ENCODE measurements around the gene NPAS2.

Gene NPAS2

GRCh38 chr2:100969998-100970397, 150.1 kb downstream of the NPAS2 start:
- no peak for DNase-seq (ENCODE audit: low spot score)

DNA sequence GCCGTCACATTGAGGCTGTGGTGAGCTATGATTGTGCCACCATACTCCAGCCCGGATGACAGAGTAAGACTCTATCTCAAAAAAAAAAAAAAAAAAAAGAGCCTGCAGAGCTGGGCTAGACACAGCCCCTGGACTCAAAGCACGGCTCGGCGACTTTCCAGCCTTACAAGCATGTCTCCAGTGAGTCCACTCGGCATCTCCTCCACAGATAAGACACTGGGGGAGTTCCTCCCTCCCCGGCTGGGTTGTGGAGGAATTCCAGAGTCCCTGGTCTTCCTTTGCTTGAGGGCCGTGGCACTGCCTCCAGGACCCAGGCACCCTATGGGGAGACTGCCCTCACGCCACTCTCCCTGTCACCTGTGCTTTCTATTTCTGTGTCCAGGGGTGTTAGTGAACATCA, 151.3 kb downstream of the NPAS2 start:
- DNase-seq (ENCODE audit: low spot score): no peak

DNA sequence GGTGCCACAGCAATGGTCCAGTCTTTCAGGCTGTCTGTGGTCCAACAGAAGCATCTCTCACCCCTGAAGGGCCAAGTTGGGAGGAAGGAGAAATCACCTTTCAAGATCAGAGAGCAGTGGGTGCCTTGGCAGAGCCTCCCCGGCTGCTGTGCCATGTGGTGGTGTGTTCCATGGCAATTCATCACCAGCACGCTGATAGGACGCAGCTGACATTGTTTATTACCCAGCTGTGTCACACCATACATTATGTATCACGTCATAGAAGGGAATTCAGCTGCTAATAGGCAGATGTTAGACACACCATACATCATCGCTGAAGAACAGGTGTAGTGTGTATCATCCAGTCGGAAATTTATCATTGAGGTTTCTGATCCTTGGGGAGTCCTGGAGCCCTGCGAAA, 152.5 kb downstream of the NPAS2 start:
- no peak for DNase-seq (ENCODE audit: low spot score)

DNA sequence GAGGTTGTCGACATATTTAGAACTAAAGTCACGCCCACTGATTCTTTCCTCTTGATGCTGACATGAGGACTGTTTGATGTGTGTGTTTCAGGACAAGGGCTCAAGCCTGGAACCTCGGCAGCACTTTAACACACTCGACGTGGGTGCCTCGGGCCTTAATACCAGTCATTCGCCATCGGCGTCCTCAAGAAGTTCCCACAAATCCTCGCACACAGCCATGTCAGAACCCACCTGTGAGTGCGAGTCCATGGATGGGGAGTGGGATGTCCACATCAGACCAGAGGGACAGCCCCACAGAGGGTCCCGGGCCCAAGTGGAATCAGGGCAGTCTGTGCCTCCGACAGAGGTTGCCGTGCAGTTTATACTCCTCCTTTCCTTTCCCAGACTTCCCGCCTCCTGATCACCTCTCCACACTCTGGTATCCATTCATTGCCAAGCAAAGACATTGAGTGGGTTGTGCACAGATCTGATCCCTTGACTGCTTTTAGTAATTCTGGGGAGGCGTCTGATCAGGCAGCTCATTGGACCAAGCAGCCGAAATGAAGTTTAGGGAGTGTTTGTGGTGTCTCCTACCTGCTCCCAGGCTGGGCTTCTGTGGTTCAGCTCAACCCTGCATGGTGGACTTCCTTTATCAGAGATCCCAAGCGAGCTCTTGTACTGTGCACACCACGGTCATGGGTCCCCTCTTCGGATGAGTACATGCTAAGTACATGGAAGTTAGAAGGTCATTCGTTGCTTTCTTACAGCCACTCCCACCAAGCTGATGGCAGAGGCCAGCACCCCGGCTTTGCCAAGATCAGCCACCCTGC, 155.0 kb downstream of the NPAS2 start:
- DNase-seq (ENCODE audit: low spot score): no peak

DNA sequence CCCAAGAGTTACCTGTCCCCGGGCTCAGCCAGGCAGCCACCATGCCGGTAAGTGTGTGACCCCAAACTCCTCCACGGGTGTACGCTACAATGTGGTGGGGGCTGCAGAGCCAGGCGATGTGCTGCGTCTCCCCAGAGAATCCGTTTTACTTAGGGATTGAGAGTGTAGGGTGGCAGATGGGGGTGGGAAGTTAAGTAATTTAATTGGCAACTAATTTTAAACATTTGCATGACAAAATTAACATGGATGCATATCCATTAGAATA, 155.5 kb downstream of the NPAS2 start:
- no peak for DNase-seq (ENCODE audit: low spot score)

- no peak for DNase-seq (ENCODE audit: low spot score)
These were observed 156.1 kb downstream of the NPAS2 start for GRCh38 chr2:100976061-100976460.

DNA sequence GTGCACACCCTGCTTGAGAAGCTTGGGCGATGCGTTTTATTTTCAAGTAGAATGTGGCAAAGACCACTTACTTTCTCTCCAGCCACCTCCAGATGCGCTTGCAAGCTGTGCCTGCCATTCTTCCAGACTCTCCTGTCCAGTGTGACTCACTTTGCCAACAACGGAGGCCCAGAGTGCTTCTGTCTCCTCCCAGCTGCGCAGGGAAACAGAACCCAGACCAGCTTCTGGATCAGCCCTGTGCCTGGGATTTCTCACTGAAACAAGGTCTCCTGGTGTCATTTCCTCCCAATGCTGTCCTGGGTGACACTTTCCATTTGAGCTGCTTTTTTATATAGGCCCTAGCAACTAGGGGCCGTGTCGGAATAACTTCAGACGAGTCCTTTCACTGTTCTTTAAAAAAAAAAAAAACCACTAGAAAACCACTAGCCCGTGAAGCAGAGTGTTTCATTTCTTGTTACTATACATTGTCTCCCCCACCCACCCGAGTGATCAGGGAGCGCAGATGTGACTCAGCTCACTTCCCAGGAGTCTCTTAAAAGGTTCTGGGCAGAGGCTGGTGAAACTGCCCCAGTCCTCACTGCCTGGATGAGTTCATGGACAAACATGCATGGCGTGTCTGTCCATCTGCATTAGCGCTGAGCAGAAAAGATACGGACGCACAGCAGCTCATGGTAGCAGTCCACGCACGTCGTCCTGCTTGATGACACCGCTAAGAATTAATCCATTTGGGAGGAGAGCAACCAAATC, 156.9 kb downstream of the NPAS2 start:
- no peak for DNase-seq (ENCODE audit: low spot score)

GRCh38 chr2:100977511-100977910, 157.6 kb downstream of the NPAS2 start:
- DNase-seq (ENCODE audit: low spot score): no peak

DNA sequence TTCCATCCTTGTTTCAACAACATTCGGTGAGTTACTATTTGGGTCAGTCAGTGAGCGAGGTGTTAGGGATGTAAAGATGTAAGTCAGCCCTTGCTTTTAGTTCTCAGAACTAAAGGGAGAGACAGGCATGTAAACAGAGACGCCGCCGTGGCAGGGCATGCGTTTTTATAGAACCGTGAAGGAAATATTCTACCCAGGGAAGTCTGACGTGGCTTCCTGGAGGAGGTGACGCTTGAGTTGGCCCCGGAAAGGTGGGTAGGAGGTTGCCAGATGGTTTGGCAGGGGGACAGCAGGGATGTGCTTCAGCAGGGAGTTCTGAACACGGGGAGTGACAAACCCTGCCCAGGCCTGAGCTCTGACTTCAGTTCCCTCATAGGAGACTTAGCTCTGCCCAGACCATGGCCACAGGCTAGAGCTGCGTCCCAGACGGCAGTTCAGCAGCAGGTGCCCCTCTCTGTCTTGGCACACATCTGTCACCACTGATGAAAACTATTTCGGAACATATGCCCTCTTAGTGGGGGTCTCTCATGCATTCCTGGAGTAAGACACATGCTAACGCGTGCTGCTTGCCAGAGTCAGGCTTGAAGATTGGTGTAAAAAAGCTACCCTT, 158.7 kb downstream of the NPAS2 start:
- no peak for DNase-seq (ENCODE audit: low spot score)

DNA sequence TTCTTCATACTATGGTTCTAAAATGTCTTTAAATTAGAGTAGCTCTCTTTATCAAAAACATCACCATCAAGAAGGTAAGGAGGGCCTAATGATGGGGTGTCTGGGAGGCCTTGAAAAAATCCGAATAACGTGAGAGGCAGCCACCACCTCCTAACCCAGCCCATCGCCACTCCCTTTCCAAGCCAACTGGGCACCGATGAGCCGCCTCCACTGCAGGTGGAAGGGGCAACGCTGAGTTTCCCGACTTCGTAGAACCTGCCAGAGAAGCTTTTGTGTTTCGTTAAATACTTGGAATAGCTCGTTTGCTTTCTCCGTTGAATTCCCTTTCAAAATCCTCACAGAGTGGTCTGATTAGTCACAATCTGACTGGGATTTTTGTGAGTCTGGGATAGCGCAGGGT, 160.1 kb downstream of the NPAS2 start:
- DNase-seq (ENCODE audit: low spot score): no peak

- no peak for DNase-seq (ENCODE audit: low spot score)
These were observed 161.1 kb downstream of the NPAS2 start for GRCh38 chr2:100981011-100981410.

- no peak for DNase-seq (ENCODE audit: low spot score)
These were observed 162.5 kb downstream of the NPAS2 start for GRCh38 chr2:100982431-100982861.

DNA sequence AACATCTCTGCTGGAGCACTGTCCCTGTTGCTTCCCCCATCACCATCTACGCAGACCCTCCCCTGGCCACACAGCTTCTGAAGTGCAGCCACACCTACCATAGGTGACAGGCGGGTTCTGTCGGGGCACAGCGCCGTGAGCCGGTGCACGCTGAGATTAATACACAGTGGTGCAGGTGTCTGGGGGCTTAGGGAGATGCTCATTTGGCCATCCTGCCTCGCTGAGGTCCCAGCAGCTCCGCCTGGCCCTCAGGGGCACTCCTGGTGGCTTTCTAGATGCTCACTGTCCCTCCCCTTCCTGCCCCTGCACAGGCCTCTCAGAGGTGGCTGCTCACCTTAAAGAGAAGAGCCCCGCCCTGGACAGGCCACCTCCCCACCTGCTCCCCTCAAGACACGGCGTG, 163.3 kb downstream of the NPAS2 start:
- no peak for DNase-seq (ENCODE audit: low spot score)

DNA sequence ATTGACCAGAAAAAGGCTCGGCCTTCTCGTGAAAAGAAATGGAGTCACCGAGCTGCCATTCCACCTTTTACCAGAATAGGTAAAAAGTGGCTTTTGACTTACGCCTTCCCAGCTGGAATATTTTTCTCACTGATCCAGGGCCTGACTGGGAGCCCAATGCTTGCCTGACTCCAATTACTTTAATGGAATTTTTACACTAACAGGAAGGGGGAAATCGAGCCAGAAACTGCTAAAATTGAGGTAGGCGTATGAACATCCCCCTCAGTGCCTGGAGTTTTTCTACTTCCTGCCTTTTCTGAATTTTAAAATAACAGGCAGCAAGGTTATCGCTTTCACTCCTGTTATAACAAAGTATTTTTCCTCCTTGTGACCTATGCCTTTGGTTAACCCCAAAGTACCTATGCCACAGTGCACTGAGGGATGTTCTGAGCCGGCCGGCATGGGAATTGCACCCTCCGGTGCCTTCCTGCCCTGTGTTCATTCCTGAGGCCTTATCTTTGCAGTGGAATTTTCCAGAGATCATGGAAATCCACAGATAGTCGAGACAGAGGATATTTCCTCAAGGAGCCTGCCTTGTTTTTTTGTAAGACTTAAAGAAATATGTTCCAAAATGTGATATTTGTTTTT, 163.9 kb downstream of the NPAS2 start:
- no peak for DNase-seq (ENCODE audit: low spot score)

DNA sequence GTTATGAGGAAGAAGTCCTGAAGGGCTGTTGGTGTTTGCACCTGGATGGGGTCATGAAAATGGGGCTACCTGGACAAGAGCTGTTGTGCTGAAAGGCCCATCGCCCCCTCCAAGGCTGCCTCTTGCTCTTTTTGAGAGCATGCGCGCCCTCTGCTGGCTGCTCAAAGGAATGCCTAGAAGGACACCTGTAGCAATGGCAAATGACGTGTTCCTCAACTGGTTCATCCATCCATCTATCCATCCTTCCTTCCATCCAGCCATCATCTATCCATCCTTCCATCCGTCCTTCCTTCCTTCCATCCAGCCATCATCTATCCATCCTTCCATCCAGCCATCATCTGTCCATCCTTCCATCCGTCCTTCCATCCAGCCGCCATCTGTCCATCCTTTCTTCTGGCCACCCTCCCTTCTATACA, 165.0 kb downstream of the NPAS2 start:
- peak; percentile 86 for DNase-seq (ENCODE audit: low spot score)

DNA sequence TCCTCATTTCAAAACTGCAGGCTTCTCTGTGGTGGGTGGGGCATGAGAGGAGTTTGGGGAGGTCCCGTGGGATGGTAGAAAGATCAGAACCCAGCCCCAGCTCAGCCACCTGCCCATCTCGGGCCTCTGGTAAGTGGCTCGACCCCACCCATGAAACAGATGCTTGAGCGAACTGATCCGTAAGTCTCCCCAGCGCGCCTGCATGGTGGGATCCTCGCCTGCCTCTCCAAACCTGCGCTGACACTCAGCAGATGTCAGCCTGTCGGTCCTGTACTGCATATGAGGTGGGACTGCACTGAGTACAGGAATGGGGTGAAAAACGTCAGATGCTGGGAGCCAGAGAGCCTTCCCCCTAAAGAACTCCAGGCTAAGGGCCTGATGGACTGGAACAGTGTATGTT, 166.2 kb downstream of the NPAS2 start:
- DNase-seq (ENCODE audit: low spot score): no peak

GRCh38 chr2:100987536-100987935, 167.6 kb downstream of the NPAS2 start:
- no peak for DNase-seq (ENCODE audit: low spot score)

DNA sequence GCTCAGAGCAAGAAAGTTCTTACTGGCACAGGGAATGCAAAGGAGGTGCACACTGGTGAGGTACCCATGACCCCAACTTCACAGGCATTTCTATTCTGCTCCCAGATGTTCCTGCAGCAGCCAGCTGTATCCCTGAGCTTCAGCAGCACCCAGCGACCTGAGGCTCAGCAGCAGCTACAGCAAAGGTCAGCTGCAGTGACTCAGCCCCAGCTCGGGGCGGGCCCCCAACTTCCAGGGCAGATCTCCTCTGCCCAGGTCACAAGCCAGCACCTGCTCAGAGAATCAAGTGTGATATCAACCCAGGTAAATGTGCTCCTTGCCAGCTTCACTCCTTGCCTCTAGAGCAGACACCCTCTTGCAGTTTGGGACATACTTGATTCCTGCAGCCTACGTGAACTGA, 168.0 kb downstream of the NPAS2 start:
- no peak for DNase-seq (ENCODE audit: low spot score)

DNA sequence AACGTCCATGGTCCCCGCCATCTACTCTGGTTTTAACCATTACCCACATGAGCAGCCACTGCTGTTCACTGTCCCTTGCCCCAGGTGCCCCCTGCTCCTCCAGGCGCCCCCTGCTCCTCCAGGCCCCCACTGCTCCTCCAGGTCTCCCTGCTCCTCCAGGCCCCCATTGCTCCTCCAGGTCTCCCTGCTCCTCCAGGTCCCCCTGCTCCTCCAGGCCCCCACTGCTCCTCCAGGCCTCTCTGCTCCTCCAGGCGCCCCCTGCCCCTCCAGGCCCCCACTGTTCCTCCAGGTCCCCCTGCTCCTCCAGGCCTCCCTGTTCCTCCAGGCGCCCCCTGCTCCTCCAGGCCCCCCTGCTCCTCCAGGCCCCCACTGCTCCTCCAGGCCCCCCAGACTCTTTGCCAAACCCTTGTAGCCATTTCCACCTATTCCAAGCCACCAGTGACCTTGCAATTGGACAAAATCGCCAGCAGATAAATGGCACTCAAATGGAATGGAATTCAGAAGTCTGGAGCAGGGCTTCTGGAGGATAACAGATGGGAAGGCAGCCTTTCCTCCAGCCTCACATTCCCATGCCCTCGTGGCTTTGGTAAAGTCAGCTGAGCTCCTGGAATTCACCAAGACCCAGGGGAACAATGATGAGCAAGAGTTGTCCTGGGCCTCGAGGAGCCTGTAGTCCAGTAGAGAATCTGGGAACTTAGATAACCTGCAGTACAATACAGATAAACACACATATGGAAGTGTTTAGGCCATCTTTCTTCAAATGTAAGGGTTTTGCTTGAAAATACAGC, 168.9 kb downstream of the NPAS2 start:
- no peak for DNase-seq (ENCODE audit: low spot score)

- no peak for DNase-seq (ENCODE audit: low spot score)
These were observed 169.7 kb downstream of the NPAS2 start for GRCh38 chr2:100989666-100990065.

DNA sequence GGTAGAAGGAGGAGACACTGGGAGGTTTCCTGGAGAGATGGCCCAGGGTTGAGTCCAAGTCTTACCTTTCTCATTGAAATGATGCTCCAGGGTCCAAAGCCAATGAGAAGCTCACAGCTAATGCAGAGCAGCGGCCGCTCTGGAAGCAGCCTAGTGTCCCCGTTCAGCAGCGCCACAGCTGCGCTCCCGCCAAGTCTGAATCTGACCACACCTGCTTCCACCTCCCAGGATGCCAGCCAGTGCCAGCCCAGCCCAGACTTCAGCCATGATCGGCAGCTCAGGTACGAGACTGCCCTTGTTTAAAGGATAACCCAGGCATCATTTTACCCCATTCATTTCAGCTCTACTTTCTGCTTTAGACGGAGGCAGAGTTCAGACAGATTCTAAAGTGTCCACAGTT, 170.2 kb downstream of the NPAS2 start:
- DNase-seq (ENCODE audit: low spot score): no peak

Data from iPS-NIHi11 (cell line).